ENCODE measurements around the gene AASS. TPM values are rescaled to one million over a fixed set of nuclear protein-coding genes. Genes with fewer than 3 reads are reported as not detected.

AASS gene
- total RNA-seq, 1 experiment from 2014 or later: 38.8 TPM

- no peaks in the 10 kb centered on the region for H3K9me3 ChIP-seq (ENCODE audit: low read depth, low read length, poor library complexity, severe bottlenecking)
- no TSS peak for BruUV-seq (replicated peaks)
- DNase-seq (ENCODE audit: low spot score): no peak
- no peaks in the 10 kb centered on the region for H3K4me1 ChIP-seq (ENCODE audit: insufficient read depth, low read length, poor library complexity, severe bottlenecking)
- TF ChIP-seq EZH2 (IDR thresholded peaks at IDR 0.05; ENCODE audit: borderline replicate concordance, low read depth, low read length, poor library complexity, severe bottlenecking): no peak
- TF ChIP-seq CTCF (conservative IDR thresholded peaks at IDR 0.05; ENCODE audit: low read depth, low read length): no peak
- no peaks in the 10 kb centered on the region for H3K27me3 ChIP-seq (replicated peaks; ENCODE audit: insufficient read depth, low read depth, low read length, poor library complexity)
- H3K27ac ChIP-seq (ENCODE audit: low read depth, low read length, poor library complexity, severe bottlenecking): no peak overlapping the region
- intact Hi-C loops (cut with micrococcal nuclease; ENCODE audit: unreplicated experiment): no loop called here
- ChIA-PET CTCF (no interaction called here), POLR2A (ENCODE audit: low non-redundant PET) (no interaction called here)
- H3K36me3 ChIP-seq (ENCODE audit: insufficient read depth, low read length, poor library complexity, severe bottlenecking): no peaks in the 10 kb centered on the region
- H3K4me3 ChIP-seq (ENCODE audit: low read depth, low read length, poor library complexity, severe bottlenecking): no peak overlapping the region
Observed at GRCh38 chr7:122046402-122046801, 97.6 kb downstream of the AASS start.

GRCh38 chr7:122040147-122040546 is 103.9 kb downstream of the AASS start:
- Histone ChIP-seq H3K4me1 (ENCODE audit: insufficient read depth, low read length, poor library complexity, severe bottlenecking) (no peaks in the 10 kb centered on the region), H3K36me3 (ENCODE audit: insufficient read depth, low read length, poor library complexity, severe bottlenecking) (no peaks in the 10 kb centered on the region), H3K27me3 (replicated peaks; ENCODE audit: insufficient read depth, low read depth, low read length, poor library complexity) (no peaks in the 10 kb centered on the region), H3K9me3 (ENCODE audit: low read depth, low read length, poor library complexity, severe bottlenecking) (no peaks in the 10 kb centered on the region), H3K4me3 (ENCODE audit: low read depth, low read length, poor library complexity, severe bottlenecking) (no peak overlapping the region), H3K27ac (ENCODE audit: low read depth, low read length, poor library complexity, severe bottlenecking) (no peak overlapping the region)
- TF ChIP-seq CTCF (conservative IDR thresholded peaks at IDR 0.05; ENCODE audit: low read depth, low read length): no peak
- TF ChIP-seq EZH2 (IDR thresholded peaks at IDR 0.05; ENCODE audit: borderline replicate concordance, low read depth, low read length, poor library complexity, severe bottlenecking): no peak
- ChIA-PET CTCF (no interaction called here), POLR2A (ENCODE audit: low non-redundant PET) (no interaction called here)
- intact Hi-C loops (cut with micrococcal nuclease; ENCODE audit: unreplicated experiment): no loop called here
- DNase-seq (ENCODE audit: low spot score): no peak
- BruUV-seq (replicated peaks): no TSS peak

- H3K9me3 ChIP-seq (ENCODE audit: low read depth, low read length, poor library complexity, severe bottlenecking): no peaks in the 10 kb centered on the region
- intact Hi-C loops (cut with micrococcal nuclease; ENCODE audit: unreplicated experiment): no loop called here
- POLR2A ChIA-PET (ENCODE audit: low non-redundant PET): no interaction called here
- no peaks in the 10 kb centered on the region for H3K36me3 ChIP-seq (ENCODE audit: insufficient read depth, low read length, poor library complexity, severe bottlenecking)
- no peak overlapping the region for H3K27ac ChIP-seq (ENCODE audit: low read depth, low read length, poor library complexity, severe bottlenecking)
- BruUV-seq (replicated peaks): no TSS peak
- H3K4me3 ChIP-seq (ENCODE audit: low read depth, low read length, poor library complexity, severe bottlenecking): no peak overlapping the region
- no peaks in the 10 kb centered on the region for H3K4me1 ChIP-seq (ENCODE audit: insufficient read depth, low read length, poor library complexity, severe bottlenecking)
- H3K27me3 ChIP-seq (replicated peaks; ENCODE audit: insufficient read depth, low read depth, low read length, poor library complexity): no peaks in the 10 kb centered on the region
- no peak for TF ChIP-seq CTCF (conservative IDR thresholded peaks at IDR 0.05; ENCODE audit: low read depth, low read length)
- no peak for DNase-seq (ENCODE audit: low spot score)
- CTCF ChIA-PET: no interaction called here
Observed at GRCh38 chr7:122038904-122039303, 105.1 kb downstream of the AASS start.

Measured in A673 (cell line).